SK-N-SH (cell line): ENCODE measurements around the gene PF4V1. TPM values are rescaled to one million over a fixed set of nuclear protein-coding genes. Genes with fewer than 3 reads are reported as not detected.

Source experiments
- CTCF ChIA-PET: fragments of 300-600, 350-600 bp; formaldehyde crosslinking; extraction: SDS; loops from one replicate; lab custom pipeline; 2021; lab: Yijun Ruan, JAX
- POLR2A ChIA-PET: fragments of 350-600 bp; sonication (Branson Sonifier 250); formaldehyde crosslinking; extraction: SDS; loops from one replicate; lab custom pipeline; 2020; ENCODE audit warnings: antibody characterized with exemption, inconsistent platforms; lab: Yijun Ruan, JAX
- DNase-seq: peaks from one replicate; pipeline ENCODE4 v3.0.0; 2012
- H2AFZ ChIP-seq: fragments of 200-600 bp; sonication (generic); 2 replicates; pipeline ENCODE4 v1.8.1; 2016; ENCODE audit warnings: antibody characterized with exemption, mild to moderate bottlenecking, low read depth
- H3F3A ChIP-seq: fragments of 200-600 bp; sonication (generic); replicated peaks from 2 replicates; pipeline ENCODE3; 2016; ENCODE audit warnings: antibody characterized with exemption, mild to moderate bottlenecking; ENCODE audit not compliant: insufficient read depth
- H3K27ac ChIP-seq, 2 experiments: fragments of 200-500 bp in 1 of 2; fragments of 200-600 bp in 1 of 2; sonication (Bioruptor generic) in 1 of 2; sonication (generic), shearing (Covaris generic) in 1 of 2; 2 replicates each; pipeline versions ENCODE4 v1.5.1 to v1.6.1; 2014 to 2016; ENCODE audit warnings: low read depth in 2 of 2, inconsistent platforms in 1 of 2, low read length in 1 of 2, mild to moderate bottlenecking in 1 of 2, mixed read lengths in 1 of 2
- H3K27me3 ChIP-seq: fragments of 200-600 bp; sonication (generic), shearing (Covaris generic); 2 replicates; pipeline ENCODE4 v1.6.1; 2016; ENCODE audit warnings: mixed run types; ENCODE audit not compliant: insufficient read depth
- H3K36me3 ChIP-seq, 2 experiments: fragments of 200-500 bp in 1 of 2; fragments of 200-600 bp in 1 of 2; sonication (Bioruptor generic) in 1 of 2; sonication (generic) in 1 of 2; replicated peaks in 1 of 2; 2 replicates each; pipeline versions ENCODE3 to v1.5.1; 2014 to 2016; ENCODE audit warnings: low read length in 1 of 2, mild to moderate bottlenecking in 1 of 2; ENCODE audit not compliant: insufficient read depth in 2 of 2, control insufficient read depth in 1 of 2
- H3K4me1 ChIP-seq, 2 experiments: fragments of 200-500 bp in 1 of 2; fragments of 200-600 bp in 1 of 2; sonication (Bioruptor generic) in 1 of 2; sonication (generic), shearing (Covaris generic) in 1 of 2; 2 replicates each; pipeline versions ENCODE4 v1.5.1 to v1.6.1; 2014 to 2016; ENCODE audit warnings: low read depth in 1 of 2, low read length in 1 of 2, mixed run types in 1 of 2; ENCODE audit not compliant: insufficient read depth in 2 of 2, control insufficient read depth in 1 of 2
- H3K4me2 ChIP-seq: fragments of 200-600 bp; sonication (generic), shearing (Covaris generic); 2 replicates; pipeline ENCODE4 v1.6.1; 2017; ENCODE audit warnings: mixed run types
- H3K4me3 ChIP-seq, 2 experiments: fragments of 200-500 bp in 1 of 2; fragments of 200-600 bp in 1 of 2; sonication (Bioruptor generic) in 1 of 2; sonication (generic), shearing (Covaris generic) in 1 of 2; 2 replicates each; pipeline versions ENCODE4 v1.5.1 to v1.8.1; 2014 to 2016; ENCODE audit warnings: low read depth in 2 of 2, inconsistent platforms in 1 of 2, low read length in 1 of 2, mild to moderate bottlenecking in 1 of 2, mixed read lengths in 1 of 2, moderate library complexity in 1 of 2
- H3K79me2 ChIP-seq: fragments of 200-600 bp; sonication (generic); 2 replicates; pipeline ENCODE4 v1.8.1; 2017; ENCODE audit warnings: mild to moderate bottlenecking; ENCODE audit not compliant: insufficient read depth
- H3K9ac ChIP-seq: fragments of 200-600 bp; sonication (generic); 2 replicates; pipeline ENCODE4 v1.6.1; 2017; ENCODE audit warnings: mixed run types
- H3K9me2 ChIP-seq: fragments of 200-600 bp; sonication (generic); 2 replicates; pipeline ENCODE4 v1.6.1; 2017; ENCODE audit warnings: mixed run types
- H3K9me3 ChIP-seq: fragments of 200-600 bp; sonication (generic); 2 replicates; pipeline ENCODE4 v1.6.1; 2017; ENCODE audit warnings: mixed run types, mild to moderate bottlenecking, moderate library complexity
- H4K20me1 ChIP-seq: fragments of 200-600 bp; sonication (generic); 2 replicates; pipeline ENCODE4 v1.6.1; 2017; ENCODE audit warnings: mild to moderate bottlenecking, mixed run types; ENCODE audit not compliant: insufficient read depth
- ELF1 ChIP-seq: IDR thresholded peaks from 2 replicates; pipeline ENCODE4 v1.4.0; 2012
- EZH2phosphoT487 ChIP-seq: fragments of 200-600 bp; sonication (generic); IDR thresholded peaks from 2 replicates; pipeline ENCODE4 v1.6.1; 2017; ENCODE audit warnings: low read depth, mixed run types, mild to moderate bottlenecking, antibody characterized with exemption, moderate library complexity, borderline replicate concordance
- FOSL2 ChIP-seq: IDR thresholded peaks from 2 replicates; pipeline ENCODE4 v1.4.0; 2012; ENCODE audit warnings: low read depth, mild to moderate bottlenecking, moderate library complexity, borderline replicate concordance
- GATA2 ChIP-seq: sonication (generic); formaldehyde crosslinking; IDR thresholded peaks from 2 replicates; pipeline ENCODE4 v1.5.0; 2020; ENCODE audit warnings: mild to moderate bottlenecking, missing genetic modification reagents
- MEF2A ChIP-seq: IDR thresholded peaks from 2 replicates; pipeline ENCODE4 v1.4.0; 2012; ENCODE audit warnings: low read depth, borderline replicate concordance
- NFIC ChIP-seq: IDR thresholded peaks from 2 replicates; pipeline ENCODE4 v1.4.0; 2012; ENCODE audit warnings: borderline replicate concordance
- RAD21 ChIP-seq: IDR thresholded peaks from 2 replicates; pipeline ENCODE4 v1.6.1; 2012; ENCODE audit warnings: mild to moderate bottlenecking, low read length
- RCOR1 ChIP-seq: fragments of 150-350 bp; IDR thresholded peaks from 2 replicates; pipeline ENCODE4 v1.6.1; 2017; ENCODE audit warnings: antibody characterized with exemption, low read length
- RXRA ChIP-seq: IDR thresholded peaks from 2 replicates; pipeline ENCODE4 v1.4.0; 2012; ENCODE audit warnings: low read depth, mild to moderate bottlenecking, borderline replicate concordance
- TAF1 ChIP-seq: IDR thresholded peaks from 2 replicates; pipeline ENCODE4 v1.6.1; 2012; ENCODE audit warnings: low read depth, mild to moderate bottlenecking, low read length, moderate library complexity, borderline replicate concordance
- TEAD4 ChIP-seq: IDR thresholded peaks from 2 replicates; pipeline ENCODE4 v1.4.0; 2012; ENCODE audit warnings: mild to moderate bottlenecking, borderline replicate concordance; ENCODE audit not compliant: insufficient read depth
- WGBS: methylation state at CpG from one replicate; pipeline ENCODE4 v1.1.6; 2017; ENCODE audit warnings: low lambda C conversion rate; 5-methylcytosine and 5-hydroxymethylcytosine counted together
- polyA plus RNA-seq, 3 experiments: library from polyadenylated mRNA; depleted of rRNA; stranded (reverse); fragments of >200 nt; gene quantifications; 2 replicates each; pipeline ENCODE4 v1.2.3, GENCODE V29; 2012
- TF ChIP-seq, protein P1 (sequence below): IDR thresholded peaks from 2 replicates; pipeline ENCODE4 v1.4.0; 2012; ENCODE audit warnings: low read depth, borderline replicate concordance
- TF ChIP-seq, protein P2 (sequence below): fragments of 150-350 bp; IDR thresholded peaks from 2 replicates; pipeline ENCODE4 v1.6.1; 2017; ENCODE audit warnings: antibody characterized with exemption, low read length, low read depth, borderline replicate concordance
- TF ChIP-seq, protein P3 (sequence below): IDR thresholded peaks from 2 replicates; pipeline ENCODE4 v1.4.0; 2012; ENCODE audit warnings: low read depth, borderline replicate concordance

PF4V1 gene
- polyA plus RNA-seq, 1 of the 3 experiments (the other 2 are of a cell fraction) = not detected

DNA sequence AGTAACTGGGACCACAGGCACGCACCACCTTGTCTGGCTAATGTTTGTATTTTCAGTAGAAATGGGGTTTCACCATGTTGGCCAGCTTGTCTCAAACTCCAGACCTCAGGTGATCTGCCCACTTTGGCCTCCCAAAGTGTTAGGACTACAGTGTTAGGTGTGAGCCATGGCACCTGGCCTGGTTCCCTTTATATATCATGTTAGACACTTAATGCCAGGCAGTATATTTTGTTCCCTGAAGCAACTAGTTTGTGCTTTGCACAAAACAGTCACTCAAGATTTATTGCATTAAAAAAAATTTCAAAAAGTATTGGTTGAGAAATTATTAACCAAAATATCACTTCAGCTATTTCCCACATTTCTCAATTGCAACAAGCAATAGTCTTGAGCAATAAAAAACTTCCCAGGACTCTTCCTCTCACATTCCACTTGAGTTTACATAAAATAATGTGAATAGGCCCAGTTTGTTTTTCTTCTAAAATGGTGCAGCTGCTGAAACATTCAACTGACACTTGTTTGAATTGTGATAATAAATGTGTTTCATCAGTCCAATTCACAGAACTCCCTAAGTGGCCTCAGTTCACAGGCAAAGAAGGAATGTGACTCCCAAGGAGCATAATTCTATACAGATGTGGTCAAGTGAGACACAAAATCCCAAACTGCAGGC, 38.8 kb downstream of the PF4V1 start:
- no peak overlapping the region for H3K27ac ChIP-seq
- 17% methylated on average over 1 of the region's 1 CpG for whole genome bisulfite sequencing
- H3F3A ChIP-seq = no peaks in the 10 kb centered on the region
- H3K9ac ChIP-seq = no peak overlapping the region
- H2AFZ ChIP-seq = no peak overlapping the region
- H3K4me1 ChIP-seq = no peaks in the 10 kb centered on the region
- no peaks in the 10 kb centered on the region for H4K20me1 ChIP-seq
- TF ChIP-seq, protein P1, sequence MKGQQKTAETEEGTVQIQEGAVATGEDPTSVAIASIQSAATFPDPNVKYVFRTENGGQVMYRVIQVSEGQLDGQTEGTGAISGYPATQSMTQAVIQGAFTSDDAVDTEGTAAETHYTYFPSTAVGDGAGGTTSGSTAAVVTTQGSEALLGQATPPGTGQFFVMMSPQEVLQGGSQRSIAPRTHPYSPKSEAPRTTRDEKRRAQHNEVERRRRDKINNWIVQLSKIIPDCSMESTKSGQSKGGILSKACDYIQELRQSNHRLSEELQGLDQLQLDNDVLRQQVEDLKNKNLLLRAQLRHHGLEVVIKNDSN = no peak
- TF ChIP-seq GATA2 (CRISPR knock-in tag) = no peak
- no peak for TF ChIP-seq NFIC
- no peak for TF ChIP-seq FOSL2
- TF ChIP-seq RCOR1 = no peak
- TF ChIP-seq, all 33 proteins: peak for 0
- no peaks in the 10 kb centered on the region for H3K36me3 ChIP-seq
- H3K4me3 ChIP-seq = no peak overlapping the region
- no peak overlapping the region for H3K4me2 ChIP-seq
- H3K79me2 ChIP-seq = no peaks in the 10 kb centered on the region
- ChIA-PET CTCF (no interaction called here), POLR2A (no interaction called here)
- peaks cover 19% of the 10 kb centered on the region for H3K27me3 ChIP-seq
- no peaks in the 10 kb centered on the region for H3K9me3 ChIP-seq
- DNase-seq = no peak
- no peaks in the 10 kb centered on the region for H3K9me2 ChIP-seq

DNA sequence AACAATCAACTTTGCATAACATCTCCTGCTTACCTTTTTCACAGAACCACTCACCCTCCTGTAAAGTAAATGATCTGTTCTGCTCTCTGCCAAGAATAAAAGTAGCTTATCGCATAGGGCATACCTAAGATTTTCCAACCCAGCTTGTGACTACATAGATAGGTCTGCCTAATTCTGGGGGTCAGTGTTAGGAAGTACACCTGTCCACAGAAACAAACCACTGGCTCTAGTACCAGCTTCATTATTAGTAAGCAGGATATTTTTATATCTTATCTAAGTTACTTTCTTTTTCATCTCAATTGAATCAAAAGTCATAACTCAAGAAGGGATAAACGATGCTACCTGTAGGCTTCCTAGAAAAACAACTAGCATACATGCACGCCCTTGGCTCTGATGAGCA, 39.9 kb downstream of the PF4V1 start:
- H3K9me3 ChIP-seq = no peaks in the 10 kb centered on the region
- H3K9me2 ChIP-seq = no peaks in the 10 kb centered on the region
- no peak overlapping the region for H2AFZ ChIP-seq
- peaks cover 20% of the 10 kb centered on the region for H3K27me3 ChIP-seq
- H3K36me3 ChIP-seq = no peaks in the 10 kb centered on the region
- ChIA-PET POLR2A (no interaction called here), CTCF (no interaction called here)
- H3K4me1 ChIP-seq = no peaks in the 10 kb centered on the region
- no peak for DNase-seq
- H3K79me2 ChIP-seq = no peaks in the 10 kb centered on the region
- H3K4me2 ChIP-seq = no peak overlapping the region
- 14% methylated on average over 3 of the region's 3 CpGs for WGBS
- no peaks in the 10 kb centered on the region for H4K20me1 ChIP-seq
- no peak overlapping the region for H3K9ac ChIP-seq
- TF ChIP-seq, protein P2, sequence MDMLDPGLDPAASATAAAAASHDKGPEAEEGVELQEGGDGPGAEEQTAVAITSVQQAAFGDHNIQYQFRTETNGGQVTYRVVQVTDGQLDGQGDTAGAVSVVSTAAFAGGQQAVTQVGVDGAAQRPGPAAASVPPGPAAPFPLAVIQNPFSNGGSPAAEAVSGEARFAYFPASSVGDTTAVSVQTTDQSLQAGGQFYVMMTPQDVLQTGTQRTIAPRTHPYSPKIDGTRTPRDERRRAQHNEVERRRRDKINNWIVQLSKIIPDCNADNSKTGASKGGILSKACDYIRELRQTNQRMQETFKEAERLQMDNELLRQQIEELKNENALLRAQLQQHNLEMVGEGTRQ = no peak
- TF ChIP-seq EZH2phosphoT487 (no peak), FOSL2 (no peak), TAF1 (no peak), GATA2 (CRISPR knock-in tag) (no peak), RAD21 (no peak), ELF1 (no peak), MEF2A (no peak), TEAD4 (no peak), RXRA (no peak)
- TF ChIP-seq, protein P3, sequence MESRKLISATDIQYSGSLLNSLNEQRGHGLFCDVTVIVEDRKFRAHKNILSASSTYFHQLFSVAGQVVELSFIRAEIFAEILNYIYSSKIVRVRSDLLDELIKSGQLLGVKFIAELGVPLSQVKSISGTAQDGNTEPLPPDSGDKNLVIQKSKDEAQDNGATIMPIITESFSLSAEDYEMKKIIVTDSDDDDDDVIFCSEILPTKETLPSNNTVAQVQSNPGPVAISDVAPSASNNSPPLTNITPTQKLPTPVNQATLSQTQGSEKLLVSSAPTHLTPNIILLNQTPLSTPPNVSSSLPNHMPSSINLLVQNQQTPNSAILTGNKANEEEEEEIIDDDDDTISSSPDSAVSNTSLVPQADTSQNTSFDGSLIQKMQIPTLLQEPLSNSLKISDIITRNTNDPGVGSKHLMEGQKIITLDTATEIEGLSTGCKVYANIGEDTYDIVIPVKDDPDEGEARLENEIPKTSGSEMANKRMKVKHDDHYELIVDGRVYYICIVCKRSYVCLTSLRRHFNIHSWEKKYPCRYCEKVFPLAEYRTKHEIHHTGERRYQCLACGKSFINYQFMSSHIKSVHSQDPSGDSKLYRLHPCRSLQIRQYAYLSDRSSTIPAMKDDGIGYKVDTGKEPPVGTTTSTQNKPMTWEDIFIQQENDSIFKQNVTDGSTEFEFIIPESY = no peak
- H3K27ac ChIP-seq = no peak overlapping the region
- H3F3A ChIP-seq = no peaks in the 10 kb centered on the region
- no peak overlapping the region for H3K4me3 ChIP-seq
